ENCODE measurements around the gene ZNF236. TPM values are rescaled to one million over a fixed set of nuclear protein-coding genes. Genes with fewer than 3 reads are reported as not detected.

Gene ZNF236
- total RNA-seq, 1 donor = 11.6 TPM

DNA sequence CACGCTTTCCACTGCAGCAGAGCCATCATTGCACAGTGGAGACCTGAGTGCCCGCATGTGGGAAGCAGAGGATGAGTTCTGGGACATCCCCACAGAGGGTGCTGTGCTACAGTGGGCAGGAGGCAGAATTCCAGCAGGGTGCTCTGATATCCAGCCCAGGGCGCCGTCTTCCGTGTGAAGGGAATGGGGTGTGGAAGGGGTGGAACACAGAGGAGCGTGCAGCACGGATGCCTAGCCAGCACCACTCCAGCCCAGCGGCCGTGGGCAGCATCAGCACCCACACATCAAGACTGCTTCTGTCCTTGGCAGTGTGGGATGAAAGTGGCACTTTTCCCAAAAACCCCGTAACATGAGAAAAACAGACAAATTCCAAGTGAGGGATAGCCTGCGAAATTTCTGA, 134.3 kb downstream of the ZNF236 start:
- no peak overlapping the region for H3K27ac ChIP-seq (ENCODE audit: low read depth, low read length)

DNA sequence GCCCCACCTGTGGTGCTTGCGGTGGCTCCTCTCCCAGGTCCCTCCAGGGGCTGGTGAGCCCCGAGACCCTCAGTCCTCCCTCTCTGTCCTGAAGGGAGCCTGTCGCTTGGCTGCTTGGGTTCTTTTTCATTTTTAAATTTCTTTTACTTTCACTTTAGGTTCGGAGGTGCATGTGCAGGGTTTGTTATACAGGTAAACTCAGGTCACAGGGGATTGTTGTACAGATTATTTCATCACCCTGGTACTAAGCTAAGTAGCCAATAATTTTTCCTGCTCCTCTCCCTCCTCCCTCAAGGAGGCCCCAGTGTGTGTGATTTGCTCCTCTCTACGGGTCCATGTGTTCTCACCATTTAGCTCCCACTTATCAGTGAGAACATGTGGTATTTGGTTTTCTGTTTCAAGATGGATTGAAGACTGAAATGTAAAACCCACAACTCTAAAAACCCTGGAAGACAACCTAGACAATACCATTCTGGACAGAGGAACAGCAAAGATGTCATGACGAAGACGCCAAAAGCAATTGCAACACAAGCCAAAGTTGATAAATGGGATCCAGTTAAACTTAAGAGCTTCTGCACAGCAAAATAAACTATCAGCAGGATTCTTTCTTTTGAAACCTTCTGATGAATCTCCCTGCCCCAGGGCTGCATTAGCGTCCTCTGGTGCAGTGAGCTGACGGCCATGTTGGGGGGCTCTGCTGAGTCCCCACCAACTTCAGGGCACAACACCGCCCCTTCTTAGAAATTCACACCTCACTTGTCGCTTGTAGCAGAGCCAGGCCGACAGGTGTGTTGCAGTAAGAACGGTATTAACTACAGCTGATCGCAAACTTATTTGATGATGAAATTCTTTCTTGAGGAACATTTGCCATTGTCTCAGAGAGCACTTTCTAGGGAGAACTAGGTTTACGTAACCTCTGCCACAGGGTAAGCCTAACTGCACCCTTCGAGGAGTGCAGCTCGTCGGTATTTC, 135.3 kb downstream of the ZNF236 start:
- TF ChIP-seq, protein P1, sequence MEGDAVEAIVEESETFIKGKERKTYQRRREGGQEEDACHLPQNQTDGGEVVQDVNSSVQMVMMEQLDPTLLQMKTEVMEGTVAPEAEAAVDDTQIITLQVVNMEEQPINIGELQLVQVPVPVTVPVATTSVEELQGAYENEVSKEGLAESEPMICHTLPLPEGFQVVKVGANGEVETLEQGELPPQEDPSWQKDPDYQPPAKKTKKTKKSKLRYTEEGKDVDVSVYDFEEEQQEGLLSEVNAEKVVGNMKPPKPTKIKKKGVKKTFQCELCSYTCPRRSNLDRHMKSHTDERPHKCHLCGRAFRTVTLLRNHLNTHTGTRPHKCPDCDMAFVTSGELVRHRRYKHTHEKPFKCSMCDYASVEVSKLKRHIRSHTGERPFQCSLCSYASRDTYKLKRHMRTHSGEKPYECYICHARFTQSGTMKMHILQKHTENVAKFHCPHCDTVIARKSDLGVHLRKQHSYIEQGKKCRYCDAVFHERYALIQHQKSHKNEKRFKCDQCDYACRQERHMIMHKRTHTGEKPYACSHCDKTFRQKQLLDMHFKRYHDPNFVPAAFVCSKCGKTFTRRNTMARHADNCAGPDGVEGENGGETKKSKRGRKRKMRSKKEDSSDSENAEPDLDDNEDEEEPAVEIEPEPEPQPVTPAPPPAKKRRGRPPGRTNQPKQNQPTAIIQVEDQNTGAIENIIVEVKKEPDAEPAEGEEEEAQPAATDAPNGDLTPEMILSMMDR (IDR thresholded peaks at IDR 0.05; ENCODE audit: extremely low read depth, low read depth, low read length) = no peak
- H3K4me2 ChIP-seq (ENCODE audit: insufficient read depth, low read length) = no peak overlapping the region
- no peaks in the 10 kb centered on the region for H3K4me1 ChIP-seq (ENCODE audit: insufficient read depth, low read length)
- peaks cover 14% of the 10 kb centered on the region for H3K36me3 ChIP-seq (ENCODE audit: insufficient read depth, low read length)
- H3K27ac ChIP-seq (ENCODE audit: low read depth, low read length) = no peak overlapping the region
- no peaks in the 10 kb centered on the region for H4K20me1 ChIP-seq (ENCODE audit: insufficient read depth, low read length)
- H3K4me3 ChIP-seq (ENCODE audit: insufficient read depth, low read length) = no peak overlapping the region
- H3K27me3 ChIP-seq (ENCODE audit: insufficient read depth, low read length) = no peaks in the 10 kb centered on the region
- peak; percentile 27 for DNase-seq (ENCODE audit: insufficient read length, low spot score, missing footprints)
- H2AFZ ChIP-seq (ENCODE audit: low read length) = no peak overlapping the region
- no peaks in the 10 kb centered on the region for H3K79me2 ChIP-seq (ENCODE audit: insufficient read depth, low read length)
- H3K9me3 ChIP-seq (ENCODE audit: low read depth, low read length) = no peaks in the 10 kb centered on the region

More for the DNA sequence above, 134.3 kb downstream of the ZNF236 start:
- Histone ChIP-seq H3K36me3 (ENCODE audit: insufficient read depth, low read length) (peaks cover 14% of the 10 kb centered on the region), H3K9me3 (ENCODE audit: low read depth, low read length) (no peaks in the 10 kb centered on the region), H3K79me2 (ENCODE audit: insufficient read depth, low read length) (no peaks in the 10 kb centered on the region), H3K4me2 (ENCODE audit: insufficient read depth, low read length) (no peak overlapping the region), H3K4me1 (ENCODE audit: insufficient read depth, low read length) (no peaks in the 10 kb centered on the region), H4K20me1 (ENCODE audit: insufficient read depth, low read length) (no peaks in the 10 kb centered on the region), H3K4me3 (ENCODE audit: insufficient read depth, low read length) (no peak overlapping the region), H3K27me3 (ENCODE audit: insufficient read depth, low read length) (no peaks in the 10 kb centered on the region), H2AFZ (ENCODE audit: low read length) (no peak overlapping the region)
- TF ChIP-seq, protein P1 (IDR thresholded peaks at IDR 0.05; ENCODE audit: extremely low read depth, low read depth, low read length) = no peak
- DNase-seq (ENCODE audit: insufficient read length, low spot score, missing footprints) = no peak

DNA sequence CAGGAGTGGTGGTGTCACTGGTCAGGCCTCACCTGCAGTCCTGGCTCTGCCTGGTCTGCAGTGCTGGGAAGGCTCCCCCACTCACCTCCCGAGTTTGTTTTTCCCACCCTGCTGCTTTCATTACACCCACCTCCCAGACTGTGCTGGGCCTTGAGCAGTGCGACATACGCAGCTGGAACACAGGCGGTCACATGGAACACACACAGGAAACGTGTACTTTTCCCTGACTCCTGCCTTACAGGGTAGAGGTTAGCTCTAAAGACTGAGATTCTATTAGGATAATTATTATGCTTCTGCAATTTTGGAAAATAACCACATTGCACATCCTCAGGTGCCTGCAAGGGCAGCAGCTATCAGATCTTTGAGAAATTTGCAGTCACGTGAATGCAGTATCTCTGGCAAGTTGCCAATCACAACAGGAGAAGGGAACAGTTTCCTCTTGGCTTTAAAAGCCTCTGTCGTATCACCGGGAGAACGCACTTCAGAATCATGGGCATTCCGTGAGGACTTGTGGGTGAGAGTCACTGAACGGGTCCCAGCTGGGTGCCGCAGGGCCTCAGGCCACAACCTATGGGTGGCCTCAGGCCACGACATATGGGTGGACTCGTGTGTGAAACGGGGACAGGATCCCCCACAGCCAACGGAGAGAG, 136.5 kb downstream of the ZNF236 start:
- H2AFZ ChIP-seq (ENCODE audit: low read length) = no peak overlapping the region
- H3K4me1 ChIP-seq (ENCODE audit: insufficient read depth, low read length) = no peaks in the 10 kb centered on the region
- no peaks in the 10 kb centered on the region for H4K20me1 ChIP-seq (ENCODE audit: insufficient read depth, low read length)
- no peaks in the 10 kb centered on the region for H3K79me2 ChIP-seq (ENCODE audit: insufficient read depth, low read length)
- no peaks in the 10 kb centered on the region for H3K9me3 ChIP-seq (ENCODE audit: low read depth, low read length)
- TF ChIP-seq, protein P1 (IDR thresholded peaks at IDR 0.05; ENCODE audit: extremely low read depth, low read depth, low read length) = no peak
- no peak overlapping the region for H3K27ac ChIP-seq (ENCODE audit: low read depth, low read length)
- H3K27me3 ChIP-seq (ENCODE audit: insufficient read depth, low read length) = no peaks in the 10 kb centered on the region
- H3K4me3 ChIP-seq (ENCODE audit: insufficient read depth, low read length) = no peak overlapping the region
- H3K36me3 ChIP-seq (ENCODE audit: insufficient read depth, low read length) = peaks cover 14% of the 10 kb centered on the region
- no peak overlapping the region for H3K4me2 ChIP-seq (ENCODE audit: insufficient read depth, low read length)
- peak; percentile 36 for DNase-seq (ENCODE audit: insufficient read length, low spot score, missing footprints)

DNA sequence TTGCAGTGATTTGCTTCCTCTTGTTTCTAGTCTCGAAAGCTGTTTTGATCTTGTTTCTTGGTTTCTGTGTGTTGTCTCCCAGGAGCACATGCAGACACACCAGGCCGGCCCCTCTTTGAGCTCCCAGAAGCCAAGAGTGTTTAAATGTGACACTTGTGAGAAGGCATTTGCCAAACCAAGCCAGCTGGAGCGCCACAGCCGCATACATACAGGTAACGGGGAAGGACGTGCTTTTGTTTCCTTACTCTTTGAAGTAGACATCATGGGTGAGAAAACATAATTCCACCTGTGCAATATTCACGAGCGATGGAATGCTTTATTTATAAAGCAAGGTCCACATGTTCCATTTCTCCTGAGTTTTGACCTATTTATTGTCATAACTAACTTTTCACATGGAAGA, 137.2 kb downstream of the ZNF236 start:
- Histone ChIP-seq H3K79me2 (ENCODE audit: insufficient read depth, low read length) (no peaks in the 10 kb centered on the region), H3K9me3 (ENCODE audit: low read depth, low read length) (no peaks in the 10 kb centered on the region), H3K27ac (ENCODE audit: low read depth, low read length) (no peak overlapping the region), H4K20me1 (ENCODE audit: insufficient read depth, low read length) (no peaks in the 10 kb centered on the region), H3K36me3 (ENCODE audit: insufficient read depth, low read length) (peaks cover 11% of the 10 kb centered on the region), H3K4me3 (ENCODE audit: insufficient read depth, low read length) (no peak overlapping the region), H2AFZ (ENCODE audit: low read length) (no peak overlapping the region), H3K27me3 (ENCODE audit: insufficient read depth, low read length) (no peaks in the 10 kb centered on the region), H3K4me1 (ENCODE audit: insufficient read depth, low read length) (no peaks in the 10 kb centered on the region), H3K4me2 (ENCODE audit: insufficient read depth, low read length) (no peak overlapping the region)
- TF ChIP-seq, protein P1 (IDR thresholded peaks at IDR 0.05; ENCODE audit: extremely low read depth, low read depth, low read length) = no peak
- no peak for DNase-seq (ENCODE audit: insufficient read length, low spot score, missing footprints)
